HG03442 (cell line): ENCODE data around the gene ACBD6.

Experiments
- ATAC-seq: cut with Tn5 transposase; IDR thresholded peaks from one replicate; pipeline ENCODE4 v1.9.1; 2021; ENCODE audit warnings: mild to moderate bottlenecking, moderate library complexity; ENCODE audit not compliant: unreplicated experiment

Gene ACBD6

DNA sequence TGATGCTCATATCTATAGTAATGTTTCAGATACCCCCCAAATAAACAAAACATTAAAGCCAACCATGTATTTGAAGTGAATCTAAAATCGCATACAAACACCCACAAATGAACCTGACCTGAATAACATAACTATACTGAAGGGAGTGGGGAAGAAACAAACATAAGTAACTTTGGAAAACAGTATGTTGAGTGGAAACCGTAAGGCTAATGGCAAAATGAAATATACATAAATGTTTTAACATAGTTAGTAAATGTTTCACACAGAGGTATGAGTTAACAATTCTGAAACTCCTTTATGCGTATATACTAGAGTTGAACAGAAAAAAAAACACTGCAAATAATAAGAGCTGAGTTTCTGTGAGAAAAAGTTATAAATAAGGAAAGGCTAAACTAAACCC, 125.6 kb downstream of the ACBD6 start:
- ATAC-seq, result no peak

DNA sequence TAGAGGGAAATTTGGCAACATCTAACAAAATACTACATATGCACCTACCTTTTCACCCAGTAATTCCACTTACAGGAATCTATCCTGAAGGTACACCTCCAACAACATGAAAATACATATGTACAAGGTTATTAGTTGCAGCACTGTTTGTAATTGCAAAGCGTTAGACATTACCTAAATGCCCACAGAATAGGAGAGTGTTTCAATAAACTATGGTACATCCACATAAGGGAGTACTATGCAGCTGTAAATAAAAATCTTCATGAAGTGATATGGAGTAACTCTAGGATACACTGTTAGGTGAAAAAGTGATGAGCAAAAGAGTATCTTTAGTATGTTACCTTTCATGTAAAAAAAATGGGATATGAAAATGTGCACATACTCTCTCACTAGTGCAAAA, 126.1 kb downstream of the ACBD6 start:
- ATAC-seq, result no peak

DNA sequence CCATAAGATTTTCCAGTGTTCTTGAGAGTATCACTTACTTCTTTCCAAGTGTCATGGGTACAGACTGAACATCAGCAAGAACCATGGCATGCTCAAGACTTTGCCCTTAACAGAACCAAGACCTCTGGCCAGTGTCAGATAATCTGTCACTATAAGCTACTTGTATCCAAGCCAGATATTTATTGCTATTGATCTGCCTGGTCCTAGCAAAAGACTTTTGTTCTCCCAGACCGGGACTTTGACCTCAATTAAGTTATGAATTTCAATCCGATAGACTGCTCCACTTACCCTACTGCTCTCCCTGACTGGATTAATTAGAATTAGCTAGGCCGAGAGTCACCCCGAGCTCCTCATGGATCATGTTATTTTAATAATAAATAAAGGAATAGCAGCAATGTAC, 129.6 kb downstream of the ACBD6 start:
- no peak for ATAC-seq

DNA sequence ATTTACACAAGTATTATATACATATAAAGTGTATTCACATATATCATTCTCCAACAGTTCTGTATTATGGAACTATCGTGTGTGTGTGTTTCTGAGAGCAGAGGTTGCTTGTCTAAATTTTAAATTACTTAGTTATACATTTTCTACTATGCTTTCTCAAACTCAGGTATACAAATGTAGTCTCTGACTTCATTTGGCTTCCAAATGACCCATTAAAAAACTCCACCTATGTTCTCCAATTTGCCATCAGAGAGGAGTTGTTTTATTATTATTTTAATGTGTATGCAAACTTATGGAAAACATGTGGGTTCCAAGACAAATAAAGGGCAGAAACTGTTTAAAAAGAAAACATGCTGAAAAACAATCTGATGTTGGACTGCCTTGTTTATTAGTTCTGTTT, 131.8 kb downstream of the ACBD6 start:
- no peak for ATAC-seq

DNA sequence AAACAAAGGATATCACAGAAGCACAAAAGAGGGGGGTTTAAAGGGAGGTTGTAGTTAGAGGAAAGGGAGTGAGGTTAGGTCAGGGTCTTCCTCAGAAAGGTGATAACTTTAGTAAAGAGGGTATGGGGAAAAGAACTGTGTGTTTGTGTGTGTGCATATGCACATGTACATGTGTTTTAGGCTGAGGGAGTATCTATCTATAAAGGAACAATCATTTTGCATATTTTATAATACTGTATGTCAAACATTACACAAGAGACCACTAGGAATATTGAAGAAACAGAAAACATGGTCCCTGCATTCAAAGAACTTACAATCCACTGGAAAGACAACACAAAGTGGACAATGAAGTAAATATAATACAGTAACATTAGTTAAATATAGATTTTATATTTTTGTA, 132.2 kb downstream of the ACBD6 start:
- no peak for ATAC-seq

DNA sequence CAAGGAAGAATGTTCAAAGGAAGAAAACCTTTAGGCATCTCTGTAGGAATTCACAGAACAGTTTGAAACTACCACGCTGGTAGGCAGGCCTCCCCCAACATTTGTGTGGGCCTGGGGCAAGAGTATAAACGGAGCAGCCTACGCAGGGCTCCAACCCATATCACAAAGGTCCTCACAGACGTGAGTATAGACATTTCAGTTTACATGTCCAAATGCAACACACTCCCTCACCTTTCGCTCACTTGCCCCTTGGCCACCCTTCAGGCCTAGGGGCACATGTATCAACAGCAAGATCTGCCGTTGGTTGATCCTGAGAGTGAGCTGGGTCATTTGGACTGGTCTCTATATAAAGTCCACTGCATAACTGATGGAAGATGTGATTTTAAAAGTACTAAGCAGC, 133.3 kb downstream of the ACBD6 start:
- no peak for ATAC-seq

DNA sequence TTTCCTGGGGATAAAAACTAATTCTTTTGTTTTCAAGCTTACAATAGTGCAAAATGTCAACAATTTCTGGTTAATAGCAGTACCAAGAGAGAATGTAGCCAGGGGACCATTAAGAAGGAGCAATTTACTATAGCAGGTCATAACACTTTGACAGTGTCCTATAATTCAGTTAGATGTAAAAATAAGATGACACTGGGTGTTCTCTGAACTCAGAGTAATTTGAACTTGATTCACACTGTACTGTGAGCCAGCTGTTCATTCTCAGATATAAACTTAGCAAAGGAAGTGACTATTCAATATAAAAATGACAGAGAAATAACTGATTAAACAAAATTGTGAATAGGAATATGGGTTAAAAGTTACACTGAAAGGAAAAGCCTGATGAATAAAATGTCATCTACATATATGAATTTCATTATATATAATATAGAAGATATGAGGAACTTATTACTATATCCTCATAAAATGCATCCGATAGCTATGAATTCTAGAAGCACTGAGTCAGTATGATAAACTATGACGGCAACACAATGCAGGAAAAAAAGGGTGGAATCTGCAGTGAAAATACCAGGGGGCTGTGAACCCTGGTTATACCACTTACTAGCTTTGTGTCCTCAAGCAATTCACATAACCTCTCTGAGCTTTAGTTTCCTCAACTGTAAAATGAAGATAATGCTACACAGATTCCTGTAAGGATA, 135.9 kb downstream of the ACBD6 start:
- no peak for ATAC-seq

DNA sequence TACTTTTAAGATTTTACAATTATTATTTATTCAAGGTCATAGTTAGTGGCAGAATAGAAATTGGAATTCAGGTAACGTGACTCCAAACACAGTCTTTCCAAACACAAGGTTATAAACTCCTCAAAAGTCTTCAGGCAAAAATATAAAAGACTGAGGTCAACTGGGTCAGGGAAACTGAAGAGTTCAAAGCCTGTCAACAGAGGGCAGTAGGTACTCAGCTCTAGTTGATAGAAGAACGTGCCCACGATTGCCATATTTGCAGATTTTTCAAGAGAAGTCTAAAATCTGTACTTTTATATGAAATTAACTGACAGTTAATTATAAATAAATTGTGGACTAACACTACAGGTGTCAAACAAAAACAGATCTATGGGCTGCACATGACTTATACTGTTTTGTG, 137.3 kb downstream of the ACBD6 start:
- no peak for ATAC-seq

DNA sequence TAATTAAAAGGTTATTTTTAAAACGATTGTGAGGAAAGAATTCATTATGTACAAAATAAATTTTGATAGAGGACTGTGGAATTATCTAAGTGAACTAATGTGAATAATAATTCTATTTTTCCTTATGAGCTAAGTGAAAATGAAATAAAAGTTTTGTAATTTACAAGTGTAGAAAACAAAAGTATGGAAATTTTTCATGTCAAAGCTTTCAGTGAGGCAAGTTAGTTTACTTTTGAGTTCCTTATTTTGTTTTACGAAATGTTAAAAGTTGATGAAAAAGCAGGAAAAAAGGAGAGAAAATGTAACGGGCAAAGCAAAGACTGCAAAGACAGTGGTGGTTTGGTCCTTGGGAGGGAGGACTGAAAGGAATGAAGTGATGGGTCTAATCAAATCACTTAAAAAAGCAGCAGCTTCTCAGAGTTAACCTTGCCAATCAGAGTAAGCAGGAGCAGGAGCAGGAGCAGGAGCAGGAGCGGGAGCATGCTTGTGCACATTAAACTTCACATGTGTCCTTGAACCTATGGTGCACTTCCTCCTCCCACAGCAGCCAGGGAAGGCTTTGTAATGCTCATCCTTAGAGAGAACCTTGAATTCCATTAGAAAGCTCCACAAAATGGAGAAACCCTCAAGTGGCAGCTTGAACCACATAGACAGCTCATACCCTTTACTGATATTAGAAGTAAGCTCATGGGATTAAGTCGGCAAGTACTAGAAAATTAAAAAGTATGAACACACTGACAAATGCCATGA, 139.0 kb downstream of the ACBD6 start:
- ATAC-seq, result no peak

DNA sequence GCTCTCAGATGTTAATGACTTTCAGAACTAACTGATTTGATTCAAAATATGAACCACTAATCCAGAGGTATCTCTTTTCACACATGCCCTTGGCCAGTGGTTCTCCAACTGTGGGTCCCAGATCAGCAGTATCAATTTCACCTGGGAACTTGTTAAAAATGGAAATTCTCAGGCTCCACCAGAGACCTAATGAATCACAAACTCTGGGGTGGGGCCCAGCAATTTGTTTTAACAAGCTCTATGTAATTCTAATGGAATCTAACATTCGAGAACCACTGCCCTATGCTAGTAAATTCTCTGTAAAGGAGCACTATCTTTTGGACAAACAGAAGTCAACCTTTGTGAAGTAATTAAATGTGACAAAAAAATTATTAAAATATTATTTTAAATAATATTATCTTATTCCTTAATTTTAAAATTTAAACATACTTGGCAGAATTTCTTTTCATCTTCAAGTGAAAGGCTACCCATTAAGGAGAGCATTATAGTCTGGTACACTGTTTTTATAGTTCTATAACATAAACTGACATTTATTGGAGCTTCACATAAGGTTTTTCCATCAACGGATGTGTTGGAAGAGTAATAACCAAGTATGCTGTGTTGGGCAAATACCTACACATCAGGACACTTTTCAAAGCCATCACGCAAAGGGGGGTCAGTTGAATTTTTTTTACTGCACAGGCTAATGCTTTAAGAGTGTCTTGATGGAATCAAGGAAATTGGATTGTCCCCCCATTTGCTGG, 141.9 kb downstream of the ACBD6 start:
- ATAC-seq, result no peak

DNA sequence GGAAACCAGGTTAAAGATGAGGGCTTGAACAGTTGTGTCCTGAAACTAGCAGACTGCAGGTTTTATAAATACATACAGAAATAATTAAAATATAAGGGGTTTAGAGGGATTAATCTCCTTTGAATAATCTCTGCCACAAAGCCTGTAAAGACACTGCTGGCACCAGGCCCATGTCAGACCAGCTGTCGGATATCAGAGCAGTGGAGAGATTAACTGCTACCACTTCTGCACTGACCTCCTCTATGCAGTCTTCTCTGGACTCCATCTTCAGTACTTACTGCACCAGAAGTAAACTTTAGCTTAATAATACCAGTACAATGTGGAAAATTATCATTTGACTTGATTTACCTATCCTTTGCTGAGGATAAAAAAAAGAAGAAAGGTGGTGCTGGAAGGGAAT, 143.7 kb downstream of the ACBD6 start:
- ATAC-seq, result no peak

DNA sequence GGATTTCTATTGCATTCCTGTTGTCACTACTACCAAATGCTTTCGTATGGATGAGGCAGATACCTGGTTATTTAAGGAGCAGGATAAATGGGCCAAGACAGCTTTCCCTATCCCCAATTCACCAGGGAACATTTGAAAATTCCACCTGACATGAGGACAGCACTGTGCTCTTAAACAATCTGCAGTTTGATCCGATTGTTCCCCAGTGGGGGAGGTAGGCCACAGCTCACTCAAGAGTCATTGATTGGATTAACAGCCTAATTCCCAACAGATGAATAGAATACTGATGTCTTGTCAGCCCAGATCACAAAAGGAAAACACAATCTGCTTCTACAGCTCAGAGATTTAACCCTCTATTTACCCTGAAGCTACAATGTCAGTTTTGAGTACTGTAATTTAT, 148.4 kb downstream of the ACBD6 start:
- ATAC-seq, result no peak

DNA sequence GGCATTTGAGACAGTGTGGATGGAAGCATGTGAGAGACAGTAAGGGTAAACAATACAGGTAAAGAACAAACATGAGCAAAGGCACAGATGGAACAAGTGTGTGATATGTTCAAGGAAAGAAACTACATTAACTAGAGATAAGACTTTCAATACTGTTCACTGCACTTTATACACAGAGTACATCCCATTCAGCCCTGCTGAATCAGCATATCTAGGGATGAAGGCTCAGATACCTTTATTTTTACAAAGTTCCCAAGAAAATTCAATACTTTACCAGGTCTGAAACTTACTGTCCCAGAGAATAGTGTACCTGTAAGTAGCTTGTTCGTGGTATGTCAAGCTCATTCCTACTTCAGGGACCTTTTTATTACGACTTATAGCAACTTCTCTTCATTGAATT, 149.8 kb downstream of the ACBD6 start:
- ATAC-seq, result no peak

DNA sequence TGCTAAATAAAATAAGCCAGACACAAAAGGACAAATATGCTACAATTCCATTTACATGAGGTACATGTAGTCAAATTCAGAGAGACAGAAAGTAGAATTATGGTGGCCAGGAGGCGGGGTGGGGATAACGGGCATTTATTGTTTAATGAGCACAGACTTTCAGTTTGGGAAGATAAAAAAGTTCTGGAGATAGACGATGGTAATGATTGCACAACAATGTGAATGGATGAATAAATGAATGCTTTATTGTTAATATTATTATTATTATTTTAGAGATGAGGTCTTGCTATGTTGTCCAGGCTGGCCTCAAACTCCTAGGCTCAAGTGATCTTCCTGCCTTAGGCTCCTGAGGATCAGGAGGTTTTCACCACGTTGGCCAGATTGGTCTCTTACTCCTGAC, 150.4 kb downstream of the ACBD6 start:
- ATAC-seq, result no peak

DNA sequence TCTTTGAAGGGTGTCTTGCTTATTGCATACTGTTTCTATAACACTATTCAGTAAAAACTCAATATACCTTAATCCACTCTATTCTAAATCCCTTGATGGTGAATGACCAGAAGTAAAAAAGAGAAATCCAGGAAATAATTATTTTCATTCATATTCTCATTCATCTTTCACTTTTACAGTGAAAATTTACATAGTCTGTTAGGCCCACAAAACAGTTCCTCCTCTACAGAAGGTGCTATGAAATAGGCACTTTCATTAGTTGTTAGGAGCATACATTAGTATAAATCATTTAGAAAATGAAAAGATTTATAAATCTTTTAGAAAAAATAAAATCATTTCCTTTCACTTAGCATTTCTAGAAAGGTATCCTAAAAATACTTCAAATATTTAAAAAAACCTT, 157.2 kb downstream of the ACBD6 start:
- no peak for ATAC-seq

DNA sequence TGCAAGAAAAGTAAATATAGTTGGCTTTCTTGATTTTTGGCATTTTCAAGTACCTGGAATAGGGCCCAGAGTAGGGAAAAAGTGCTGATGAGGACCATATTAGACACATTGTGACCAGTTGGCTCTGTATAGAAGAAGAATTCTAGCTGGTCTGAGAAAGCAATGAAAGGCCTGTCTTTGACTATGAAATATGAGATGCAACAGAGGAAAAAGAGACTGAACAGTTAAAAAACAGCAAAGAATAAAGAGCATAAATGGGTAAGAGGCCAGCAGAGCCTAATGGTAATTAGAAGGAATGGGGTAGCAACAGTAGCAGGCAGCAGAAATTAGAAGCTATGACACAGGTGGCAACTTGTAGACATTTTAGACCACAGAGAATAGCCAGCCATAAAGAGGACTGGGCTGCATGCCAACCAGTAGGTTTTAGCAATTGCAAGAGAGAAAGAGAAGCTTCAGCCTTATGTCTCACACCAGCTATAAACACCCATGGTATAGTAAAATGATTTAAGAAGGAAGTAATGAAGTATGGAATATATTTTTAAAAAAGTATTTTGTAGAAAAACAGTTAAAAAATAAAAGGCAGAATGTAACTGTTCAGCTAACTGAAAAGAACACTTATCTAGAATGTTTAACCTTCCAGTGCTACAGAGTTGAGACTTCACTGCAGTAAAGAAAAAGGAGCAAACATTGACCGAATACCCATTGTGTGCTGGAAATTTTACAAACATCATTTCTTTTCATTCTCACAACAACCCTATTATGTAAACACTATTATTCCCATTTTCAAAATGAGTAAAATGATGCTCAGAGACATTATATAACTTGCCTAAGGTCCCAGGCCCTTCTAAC, 158.2 kb downstream of the ACBD6 start:
- ATAC-seq, result peak; percentile 81

DNA sequence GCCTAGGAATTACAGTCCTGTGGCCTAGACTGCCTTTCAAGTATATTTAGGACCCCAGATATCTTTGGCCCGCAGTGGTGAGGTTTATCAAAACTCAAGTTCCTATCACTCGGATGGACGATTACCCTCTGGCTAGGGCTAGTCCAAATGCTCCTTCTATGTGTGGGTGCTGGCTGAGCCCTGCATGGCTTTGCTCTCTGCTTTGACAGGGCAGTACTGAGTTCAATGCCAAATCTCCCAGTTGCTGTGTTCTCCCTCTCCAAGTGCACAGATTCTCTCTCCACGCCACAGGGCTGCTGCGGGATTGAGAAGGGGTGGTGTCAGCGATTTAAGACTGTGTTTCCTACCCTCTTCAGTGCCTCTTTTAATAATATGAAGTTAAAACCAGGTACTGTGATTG, 175.3 kb downstream of the ACBD6 start:
- ATAC-seq, result no peak

DNA sequence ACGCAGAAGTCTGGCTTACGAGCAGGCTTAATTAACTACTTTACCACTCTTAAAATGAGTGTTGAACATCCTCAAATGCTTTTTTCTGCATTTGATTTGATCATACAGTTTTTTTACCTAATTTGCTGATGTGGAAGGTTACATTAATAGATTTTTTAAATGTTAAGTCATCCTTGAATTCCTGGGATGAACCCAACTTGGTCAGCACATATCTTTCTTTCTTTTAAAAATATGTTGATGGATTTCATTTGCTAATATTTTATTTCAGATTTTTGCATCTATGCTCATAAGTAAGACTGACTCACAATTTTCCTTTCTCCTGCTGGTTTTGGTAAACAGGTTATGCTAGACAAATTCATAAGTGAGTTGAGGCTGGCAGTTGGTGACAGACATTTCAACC, 189.5 kb downstream of the ACBD6 start:
- ATAC-seq, result no peak

DNA sequence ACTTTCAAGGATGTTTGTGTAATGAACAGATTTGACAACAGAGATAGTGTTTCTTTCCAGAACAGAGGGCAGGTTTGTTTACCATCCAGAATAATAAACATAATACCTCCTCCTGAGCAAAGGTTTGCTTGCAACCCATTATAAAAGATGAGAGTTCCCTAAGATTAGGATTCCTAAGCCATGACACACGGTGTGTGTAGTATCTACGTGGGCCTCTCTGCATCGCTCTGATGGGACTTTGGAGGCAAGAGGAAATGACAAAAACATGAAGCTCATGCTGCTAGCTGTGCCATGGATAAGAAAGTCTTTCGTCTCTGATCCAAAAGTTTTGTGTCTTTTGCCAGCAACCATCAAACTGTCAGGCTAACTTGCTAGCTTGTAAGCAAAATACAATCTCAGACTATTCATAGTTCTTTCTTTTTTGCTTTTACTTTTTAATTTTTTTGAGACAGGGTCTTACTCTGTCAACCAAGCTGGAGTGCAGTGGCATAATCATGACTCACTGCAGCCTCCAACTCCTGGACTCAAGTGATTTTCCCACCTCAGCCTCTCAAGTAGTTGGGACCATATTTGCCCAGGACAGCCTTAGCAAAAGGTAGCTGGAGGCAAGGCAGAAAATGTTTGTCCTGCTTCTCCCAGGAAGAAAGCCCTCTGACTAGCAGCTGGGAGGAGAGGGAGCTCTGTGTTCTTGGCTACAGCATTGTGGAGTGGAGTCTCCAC, 191.2 kb downstream of the ACBD6 start:
- ATAC-seq, result no peak

DNA sequence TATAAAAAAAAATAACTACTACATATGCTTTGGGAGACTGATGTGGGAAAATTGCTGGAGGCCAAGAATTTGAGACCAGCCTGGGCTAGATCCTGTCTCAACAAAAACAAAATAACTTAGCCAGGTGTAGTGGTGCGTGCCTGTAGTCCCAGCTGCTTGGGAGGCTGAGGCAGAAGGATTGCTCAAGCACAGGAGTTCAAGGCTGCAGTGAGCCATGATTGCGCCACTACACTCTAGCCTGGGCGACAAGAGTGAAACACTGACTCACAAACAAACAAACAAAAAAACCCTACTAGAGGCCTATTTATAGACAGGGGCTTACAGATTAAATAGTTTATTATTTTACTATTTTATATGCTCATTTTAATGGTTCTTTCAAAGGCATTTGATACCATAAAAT, 192.3 kb downstream of the ACBD6 start:
- no peak for ATAC-seq

DNA sequence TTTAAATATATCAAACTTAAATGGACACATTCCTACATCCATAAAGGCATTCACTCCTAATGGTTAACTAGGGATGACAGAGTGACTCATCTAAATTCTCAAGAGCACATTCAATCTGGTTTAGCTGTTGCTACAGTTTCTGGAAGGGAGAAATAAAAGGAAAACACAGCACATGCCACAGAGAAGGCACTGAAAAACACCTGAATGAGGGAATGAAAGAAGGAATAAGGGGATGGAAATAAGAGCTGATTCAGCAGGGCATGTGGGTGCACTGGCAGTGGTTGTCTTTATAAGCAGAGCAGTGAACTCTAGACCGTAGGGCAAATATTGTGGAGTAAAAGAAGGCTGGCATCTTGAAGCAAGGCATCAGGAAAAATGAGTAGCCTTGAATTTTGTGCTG, 193.0 kb downstream of the ACBD6 start:
- no peak for ATAC-seq
